ENCODE data around the gene HIVEP1. TPM values are rescaled to one million over a fixed set of nuclear protein-coding genes. Genes with fewer than 3 reads are reported as not detected.

HIVEP1 gene
- total and polyA plus RNA-seq, 4 donors: 2.7 to 27.2 (median 6.2) TPM

DNA sequence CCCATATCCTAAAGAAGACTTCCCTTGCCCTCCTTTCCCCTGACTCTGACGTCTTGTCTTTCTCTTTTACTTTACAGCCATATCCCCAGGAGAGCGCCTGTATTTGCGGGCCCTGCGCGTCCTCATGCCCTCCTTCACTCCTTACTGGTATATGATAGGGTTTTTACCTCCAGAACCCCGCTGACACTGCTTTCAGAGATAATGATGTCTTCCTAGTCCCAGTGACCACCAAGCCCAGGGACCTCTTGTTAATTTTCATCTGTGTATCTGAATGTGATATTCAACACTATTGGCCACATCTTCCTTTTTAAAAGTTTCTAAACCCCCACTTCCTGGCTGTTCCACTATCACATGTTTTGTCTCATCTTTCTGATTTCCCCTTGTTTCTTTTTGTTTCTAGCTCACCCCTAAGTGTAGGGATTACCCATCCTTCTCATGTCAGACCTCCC, 102.0 kb downstream of the HIVEP1 start (continued):
- TF ChIP-seq, protein P1, sequence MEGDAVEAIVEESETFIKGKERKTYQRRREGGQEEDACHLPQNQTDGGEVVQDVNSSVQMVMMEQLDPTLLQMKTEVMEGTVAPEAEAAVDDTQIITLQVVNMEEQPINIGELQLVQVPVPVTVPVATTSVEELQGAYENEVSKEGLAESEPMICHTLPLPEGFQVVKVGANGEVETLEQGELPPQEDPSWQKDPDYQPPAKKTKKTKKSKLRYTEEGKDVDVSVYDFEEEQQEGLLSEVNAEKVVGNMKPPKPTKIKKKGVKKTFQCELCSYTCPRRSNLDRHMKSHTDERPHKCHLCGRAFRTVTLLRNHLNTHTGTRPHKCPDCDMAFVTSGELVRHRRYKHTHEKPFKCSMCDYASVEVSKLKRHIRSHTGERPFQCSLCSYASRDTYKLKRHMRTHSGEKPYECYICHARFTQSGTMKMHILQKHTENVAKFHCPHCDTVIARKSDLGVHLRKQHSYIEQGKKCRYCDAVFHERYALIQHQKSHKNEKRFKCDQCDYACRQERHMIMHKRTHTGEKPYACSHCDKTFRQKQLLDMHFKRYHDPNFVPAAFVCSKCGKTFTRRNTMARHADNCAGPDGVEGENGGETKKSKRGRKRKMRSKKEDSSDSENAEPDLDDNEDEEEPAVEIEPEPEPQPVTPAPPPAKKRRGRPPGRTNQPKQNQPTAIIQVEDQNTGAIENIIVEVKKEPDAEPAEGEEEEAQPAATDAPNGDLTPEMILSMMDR (IDR thresholded peaks at IDR 0.05; ENCODE audit: low read depth, low read length, missing input control): no peak
- TF ChIP-seq HNF4A (conservative IDR thresholded peaks at IDR 0.05) (no peak), TAF1 (conservative IDR thresholded peaks at IDR 0.05) (no peak), FOXA1 (IDR thresholded peaks at IDR 0.05) (no peak), RAD21 (IDR thresholded peaks at IDR 0.05) (no peak)
- TF ChIP-seq, protein P2, sequence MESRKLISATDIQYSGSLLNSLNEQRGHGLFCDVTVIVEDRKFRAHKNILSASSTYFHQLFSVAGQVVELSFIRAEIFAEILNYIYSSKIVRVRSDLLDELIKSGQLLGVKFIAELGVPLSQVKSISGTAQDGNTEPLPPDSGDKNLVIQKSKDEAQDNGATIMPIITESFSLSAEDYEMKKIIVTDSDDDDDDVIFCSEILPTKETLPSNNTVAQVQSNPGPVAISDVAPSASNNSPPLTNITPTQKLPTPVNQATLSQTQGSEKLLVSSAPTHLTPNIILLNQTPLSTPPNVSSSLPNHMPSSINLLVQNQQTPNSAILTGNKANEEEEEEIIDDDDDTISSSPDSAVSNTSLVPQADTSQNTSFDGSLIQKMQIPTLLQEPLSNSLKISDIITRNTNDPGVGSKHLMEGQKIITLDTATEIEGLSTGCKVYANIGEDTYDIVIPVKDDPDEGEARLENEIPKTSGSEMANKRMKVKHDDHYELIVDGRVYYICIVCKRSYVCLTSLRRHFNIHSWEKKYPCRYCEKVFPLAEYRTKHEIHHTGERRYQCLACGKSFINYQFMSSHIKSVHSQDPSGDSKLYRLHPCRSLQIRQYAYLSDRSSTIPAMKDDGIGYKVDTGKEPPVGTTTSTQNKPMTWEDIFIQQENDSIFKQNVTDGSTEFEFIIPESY (IDR thresholded peaks at IDR 0.05): no peak

DNA sequence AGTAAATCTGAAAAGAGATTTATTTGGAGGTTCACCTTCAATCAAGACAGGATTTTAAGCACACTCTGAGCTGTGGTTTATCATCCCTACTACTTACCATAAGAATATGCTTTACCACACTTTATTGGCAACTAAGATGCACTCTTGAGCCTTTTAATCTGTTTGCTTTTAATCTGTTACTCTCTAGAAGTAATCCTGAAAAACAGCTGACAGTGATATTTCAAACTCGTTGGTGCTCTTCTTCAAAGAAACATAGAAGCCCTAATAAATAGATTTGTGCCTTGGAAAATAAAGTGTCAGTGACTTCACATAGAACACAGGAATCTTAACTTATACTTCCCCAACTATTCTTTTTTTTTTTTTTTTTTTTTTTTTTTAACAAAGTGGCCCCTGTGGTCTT, 102.9 kb downstream of the HIVEP1 start:
- Histone ChIP-seq H3K9me3 (ENCODE audit: control insufficient read depth in 4 of 4, low read length in 3 of 4) (no peaks in the 10 kb centered on the region), H3K36me3 (ENCODE audit: control insufficient read depth in 4 of 4, insufficient read depth in 3 of 4, low read depth in 1 of 4, low read length in 3 of 4) (peaks cover 3 to 18% (median 10%) of the 10 kb centered on the region in 4 donors), H3K9ac (ENCODE audit: low read depth in 1 of 2, low read length in 2 of 2) (no peak overlapping the region), H3K27ac (ENCODE audit: low read depth in 1 of 2, low read length in 2 of 2) (no peak overlapping the region), H3K4me3 (ENCODE audit: low read depth in 1 of 3, low read length in 3 of 3) (no peak overlapping the region), H3K4me1 (ENCODE audit: control insufficient read depth in 4 of 4, insufficient read depth in 4 of 4, low read length in 3 of 4) (no peaks in the 10 kb centered on the region), H3K27me3 (ENCODE audit: control insufficient read depth in 4 of 4, insufficient read depth in 4 of 4, low read length in 3 of 4) (no peaks in the 10 kb centered on the region)
- DNase-seq (ENCODE audit: low spot score): no peak
- TF ChIP-seq, protein P1 (IDR thresholded peaks at IDR 0.05; ENCODE audit: low read depth, low read length, missing input control): no peak
- TF ChIP-seq, protein P3, sequence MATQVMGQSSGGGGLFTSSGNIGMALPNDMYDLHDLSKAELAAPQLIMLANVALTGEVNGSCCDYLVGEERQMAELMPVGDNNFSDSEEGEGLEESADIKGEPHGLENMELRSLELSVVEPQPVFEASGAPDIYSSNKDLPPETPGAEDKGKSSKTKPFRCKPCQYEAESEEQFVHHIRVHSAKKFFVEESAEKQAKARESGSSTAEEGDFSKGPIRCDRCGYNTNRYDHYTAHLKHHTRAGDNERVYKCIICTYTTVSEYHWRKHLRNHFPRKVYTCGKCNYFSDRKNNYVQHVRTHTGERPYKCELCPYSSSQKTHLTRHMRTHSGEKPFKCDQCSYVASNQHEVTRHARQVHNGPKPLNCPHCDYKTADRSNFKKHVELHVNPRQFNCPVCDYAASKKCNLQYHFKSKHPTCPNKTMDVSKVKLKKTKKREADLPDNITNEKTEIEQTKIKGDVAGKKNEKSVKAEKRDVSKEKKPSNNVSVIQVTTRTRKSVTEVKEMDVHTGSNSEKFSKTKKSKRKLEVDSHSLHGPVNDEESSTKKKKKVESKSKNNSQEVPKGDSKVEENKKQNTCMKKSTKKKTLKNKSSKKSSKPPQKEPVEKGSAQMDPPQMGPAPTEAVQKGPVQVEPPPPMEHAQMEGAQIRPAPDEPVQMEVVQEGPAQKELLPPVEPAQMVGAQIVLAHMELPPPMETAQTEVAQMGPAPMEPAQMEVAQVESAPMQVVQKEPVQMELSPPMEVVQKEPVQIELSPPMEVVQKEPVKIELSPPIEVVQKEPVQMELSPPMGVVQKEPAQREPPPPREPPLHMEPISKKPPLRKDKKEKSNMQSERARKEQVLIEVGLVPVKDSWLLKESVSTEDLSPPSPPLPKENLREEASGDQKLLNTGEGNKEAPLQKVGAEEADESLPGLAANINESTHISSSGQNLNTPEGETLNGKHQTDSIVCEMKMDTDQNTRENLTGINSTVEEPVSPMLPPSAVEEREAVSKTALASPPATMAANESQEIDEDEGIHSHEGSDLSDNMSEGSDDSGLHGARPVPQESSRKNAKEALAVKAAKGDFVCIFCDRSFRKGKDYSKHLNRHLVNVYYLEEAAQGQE (IDR thresholded peaks at IDR 0.05): no peak
- TF ChIP-seq, protein P2 (IDR thresholded peaks at IDR 0.05): no peak
- TF ChIP-seq RXRA (IDR thresholded peaks at IDR 0.05) (no peak), SP1 (IDR thresholded peaks at IDR 0.05) (no peak), RAD21 (IDR thresholded peaks at IDR 0.05) (no peak), JUND (IDR thresholded peaks at IDR 0.05) (no peak), EGR1 (IDR thresholded peaks at IDR 0.05; ENCODE audit: low read depth in 2 of 2) (no peak), NR2F2 (IDR thresholded peaks at IDR 0.05) (no peak), FOXA2 (IDR thresholded peaks at IDR 0.05) (no peak), YY1 (IDR thresholded peaks at IDR 0.05) (no peak), FOXA1 (IDR thresholded peaks at IDR 0.05) (no peak), TAF1 (conservative IDR thresholded peaks at IDR 0.05) (no peak)
- 71% methylated on average over 1 of the region's 1 CpG for WGBS
